ENCODE measurements around the gene AKAP12. TPM values are rescaled to one million over a fixed set of nuclear protein-coding genes. Genes with fewer than 3 reads are reported as not detected.

The AKAP12 gene
- total RNA-seq, 1 donor from 2014 or later = 46.6 TPM

DNA sequence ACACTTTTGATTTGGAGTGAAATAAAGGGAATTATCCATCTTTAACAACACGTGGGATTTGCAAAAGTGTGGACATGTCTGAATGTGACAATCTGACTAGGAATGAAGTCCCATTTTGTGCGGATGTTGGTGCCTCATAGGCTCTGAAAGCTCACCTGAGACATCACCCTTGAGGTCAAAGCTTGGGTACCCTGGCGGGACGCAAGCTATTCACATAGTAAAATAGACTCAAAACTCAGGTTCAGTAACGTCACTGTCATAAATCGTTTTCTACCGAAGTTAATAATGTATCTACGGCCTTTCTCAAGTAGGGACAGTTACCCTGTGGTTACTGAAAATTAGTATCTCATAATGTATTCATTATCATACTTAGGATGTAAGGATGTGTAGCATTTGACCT lies 61.8 kb downstream of the AKAP12 start:
- Mint-ChIP-seq H3K9me3 (no peaks in the 10 kb centered on the region), H3K4me1 (peaks cover 12% of the 10 kb centered on the region), H3K27ac (ENCODE audit: unreplicated experiment) (no peak overlapping the region), H3K36me3 (ENCODE audit: low read depth) (peaks cover 2% of the 10 kb centered on the region), H3K27me3 (ENCODE audit: low read depth) (no peaks in the 10 kb centered on the region), H3K4me3 (no peak overlapping the region)
- TF ChIP-seq, protein P1, sequence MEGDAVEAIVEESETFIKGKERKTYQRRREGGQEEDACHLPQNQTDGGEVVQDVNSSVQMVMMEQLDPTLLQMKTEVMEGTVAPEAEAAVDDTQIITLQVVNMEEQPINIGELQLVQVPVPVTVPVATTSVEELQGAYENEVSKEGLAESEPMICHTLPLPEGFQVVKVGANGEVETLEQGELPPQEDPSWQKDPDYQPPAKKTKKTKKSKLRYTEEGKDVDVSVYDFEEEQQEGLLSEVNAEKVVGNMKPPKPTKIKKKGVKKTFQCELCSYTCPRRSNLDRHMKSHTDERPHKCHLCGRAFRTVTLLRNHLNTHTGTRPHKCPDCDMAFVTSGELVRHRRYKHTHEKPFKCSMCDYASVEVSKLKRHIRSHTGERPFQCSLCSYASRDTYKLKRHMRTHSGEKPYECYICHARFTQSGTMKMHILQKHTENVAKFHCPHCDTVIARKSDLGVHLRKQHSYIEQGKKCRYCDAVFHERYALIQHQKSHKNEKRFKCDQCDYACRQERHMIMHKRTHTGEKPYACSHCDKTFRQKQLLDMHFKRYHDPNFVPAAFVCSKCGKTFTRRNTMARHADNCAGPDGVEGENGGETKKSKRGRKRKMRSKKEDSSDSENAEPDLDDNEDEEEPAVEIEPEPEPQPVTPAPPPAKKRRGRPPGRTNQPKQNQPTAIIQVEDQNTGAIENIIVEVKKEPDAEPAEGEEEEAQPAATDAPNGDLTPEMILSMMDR (conservative IDR thresholded peaks at IDR 0.05) = no peak
- DNase-seq (ENCODE audit: low read depth, low spot score) = no peak

DNA sequence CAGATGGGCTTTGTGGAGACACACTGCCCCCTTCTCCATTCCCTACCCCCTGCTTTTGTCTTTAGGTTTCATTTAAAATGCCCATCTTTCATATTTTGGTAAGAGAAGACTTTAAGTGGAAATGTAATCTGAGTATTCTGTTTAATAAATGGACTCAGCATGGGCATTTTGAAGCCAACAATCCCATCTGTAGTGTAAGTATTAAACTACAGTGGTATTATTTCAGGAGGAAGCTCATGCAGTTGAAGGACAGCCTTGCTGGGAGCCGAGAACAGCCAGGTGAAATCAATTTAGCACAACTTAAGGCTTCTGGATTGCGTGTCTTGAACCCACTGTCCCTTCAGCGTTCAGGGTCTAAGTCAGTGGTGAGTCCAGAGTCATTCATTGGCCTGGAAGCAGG lies 63.5 kb downstream of the AKAP12 start:
- Mint-ChIP-seq H3K27me3 (ENCODE audit: low read depth) (no peaks in the 10 kb centered on the region), H3K36me3 (ENCODE audit: low read depth) (peaks cover 2% of the 10 kb centered on the region), H3K9me3 (no peaks in the 10 kb centered on the region), H3K4me3 (no peak overlapping the region), H3K27ac (ENCODE audit: unreplicated experiment) (no peak overlapping the region), H3K4me1 (peaks cover 12% of the 10 kb centered on the region)
- TF ChIP-seq, protein P1 (conservative IDR thresholded peaks at IDR 0.05) = no peak
- DNase-seq (ENCODE audit: low read depth, low spot score) = no peak

DNA sequence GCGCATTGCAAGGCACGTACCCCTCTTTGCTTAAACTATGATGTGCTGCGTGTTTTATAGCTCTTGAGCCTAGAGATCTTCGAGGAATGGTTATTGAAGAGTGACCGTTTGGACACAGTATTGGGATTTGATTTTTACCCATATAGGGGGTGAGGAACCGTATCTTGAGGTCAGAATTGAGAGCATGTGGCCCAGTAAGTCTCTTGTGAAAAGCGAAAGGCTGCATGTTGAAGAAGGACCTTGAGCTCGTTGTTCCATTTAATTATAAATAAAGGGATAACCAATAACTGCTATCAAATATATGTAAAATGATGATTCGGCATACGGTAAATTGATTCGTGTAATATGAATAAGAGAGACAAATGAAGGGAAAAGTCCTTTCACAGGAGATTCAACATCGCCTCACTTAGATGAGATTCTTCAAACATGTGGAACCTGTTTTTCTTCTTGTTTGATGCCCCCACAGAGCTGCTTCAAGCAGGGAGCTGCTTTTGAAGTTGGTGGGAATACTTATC lies 66.6 kb downstream of the AKAP12 start:
- no peak overlapping the region for H3K27ac Mint-ChIP-seq (ENCODE audit: unreplicated experiment)
- H3K4me3 Mint-ChIP-seq = no peak overlapping the region
- TF ChIP-seq, protein P1 (conservative IDR thresholded peaks at IDR 0.05) = no peak
- H3K27me3 Mint-ChIP-seq (ENCODE audit: low read depth) = no peaks in the 10 kb centered on the region
- DNase-seq (ENCODE audit: low read depth, low spot score) = no peak
- H3K9me3 Mint-ChIP-seq = no peaks in the 10 kb centered on the region
- peaks cover 18% of the 10 kb centered on the region for H3K4me1 Mint-ChIP-seq
- H3K36me3 Mint-ChIP-seq (ENCODE audit: low read depth) = peaks cover under 1% of the 10 kb centered on the region

DNA sequence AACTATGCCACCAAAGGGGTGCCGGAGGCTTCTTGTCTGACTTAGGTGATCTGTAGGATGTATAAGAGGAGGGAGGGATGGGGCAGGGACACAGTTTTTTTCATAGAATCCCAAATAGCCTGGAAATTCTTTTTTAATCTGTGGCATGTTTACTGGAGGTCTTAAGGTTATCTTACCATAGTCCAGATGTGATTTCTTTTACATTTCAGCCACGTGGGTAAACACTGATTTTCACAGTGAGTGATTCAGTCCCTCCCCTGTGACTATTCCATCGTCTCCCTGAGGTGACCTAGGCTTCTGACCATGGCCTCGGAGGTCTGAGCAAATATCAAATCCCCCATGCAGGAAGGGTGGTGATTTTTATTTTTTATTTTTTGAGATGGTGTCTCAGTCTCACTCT lies 67.7 kb downstream of the AKAP12 start:
- Mint-ChIP-seq H3K36me3 (ENCODE audit: low read depth) (no peaks in the 10 kb centered on the region), H3K27me3 (ENCODE audit: low read depth) (no peaks in the 10 kb centered on the region), H3K4me1 (peaks cover 18% of the 10 kb centered on the region), H3K27ac (ENCODE audit: unreplicated experiment) (no peak overlapping the region), H3K4me3 (no peak overlapping the region), H3K9me3 (no peaks in the 10 kb centered on the region)
- DNase-seq (ENCODE audit: low read depth, low spot score) = no peak
- TF ChIP-seq, protein P1 (conservative IDR thresholded peaks at IDR 0.05) = no peak

DNA sequence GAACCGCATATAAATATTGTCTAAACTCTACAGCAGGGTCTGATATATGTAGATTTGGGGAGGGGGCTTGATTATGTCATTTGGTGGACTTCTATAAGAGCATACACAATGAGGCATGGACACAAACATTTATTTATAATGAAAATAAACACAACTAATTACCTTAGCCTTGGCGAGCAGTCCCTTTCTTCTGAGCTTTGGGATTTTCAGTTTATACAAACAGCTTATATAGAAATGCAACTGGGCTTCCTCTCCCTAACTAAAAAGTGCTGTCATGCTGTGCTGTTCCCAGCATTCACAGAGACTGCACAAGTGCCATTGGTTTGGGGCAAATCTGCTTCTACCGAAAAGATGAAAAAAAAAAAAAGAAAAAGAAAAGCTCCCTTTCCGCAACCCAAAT lies 69.9 kb downstream of the AKAP12 start:
- Mint-ChIP-seq H3K4me1 (peaks cover 29% of the 10 kb centered on the region), H3K27ac (ENCODE audit: unreplicated experiment) (no peak overlapping the region), H3K36me3 (ENCODE audit: low read depth) (no peaks in the 10 kb centered on the region)

More for the DNA sequence above, 69.9 kb downstream of the AKAP12 start:
- no peaks in the 10 kb centered on the region for H3K9me3 Mint-ChIP-seq
- no peak for DNase-seq (ENCODE audit: low read depth, low spot score)
- TF ChIP-seq, protein P1 (conservative IDR thresholded peaks at IDR 0.05) = no peak
- no peaks in the 10 kb centered on the region for H3K27me3 Mint-ChIP-seq (ENCODE audit: low read depth)
- no peak overlapping the region for H3K4me3 Mint-ChIP-seq

Measured in neural crest cell (in vitro differentiated cells).